ENCODE measurements around the gene CXXC5. TPM values are rescaled to one million over a fixed set of nuclear protein-coding genes. Genes with fewer than 3 reads are reported as not detected.
A peak's percentile ranks its signal among the peaks of the same experiment; 100 is the strongest.

The CXXC5 gene
- total RNA-seq, 2 experiments from 2014 or later, result 26.7 to 113 TPM

DNA sequence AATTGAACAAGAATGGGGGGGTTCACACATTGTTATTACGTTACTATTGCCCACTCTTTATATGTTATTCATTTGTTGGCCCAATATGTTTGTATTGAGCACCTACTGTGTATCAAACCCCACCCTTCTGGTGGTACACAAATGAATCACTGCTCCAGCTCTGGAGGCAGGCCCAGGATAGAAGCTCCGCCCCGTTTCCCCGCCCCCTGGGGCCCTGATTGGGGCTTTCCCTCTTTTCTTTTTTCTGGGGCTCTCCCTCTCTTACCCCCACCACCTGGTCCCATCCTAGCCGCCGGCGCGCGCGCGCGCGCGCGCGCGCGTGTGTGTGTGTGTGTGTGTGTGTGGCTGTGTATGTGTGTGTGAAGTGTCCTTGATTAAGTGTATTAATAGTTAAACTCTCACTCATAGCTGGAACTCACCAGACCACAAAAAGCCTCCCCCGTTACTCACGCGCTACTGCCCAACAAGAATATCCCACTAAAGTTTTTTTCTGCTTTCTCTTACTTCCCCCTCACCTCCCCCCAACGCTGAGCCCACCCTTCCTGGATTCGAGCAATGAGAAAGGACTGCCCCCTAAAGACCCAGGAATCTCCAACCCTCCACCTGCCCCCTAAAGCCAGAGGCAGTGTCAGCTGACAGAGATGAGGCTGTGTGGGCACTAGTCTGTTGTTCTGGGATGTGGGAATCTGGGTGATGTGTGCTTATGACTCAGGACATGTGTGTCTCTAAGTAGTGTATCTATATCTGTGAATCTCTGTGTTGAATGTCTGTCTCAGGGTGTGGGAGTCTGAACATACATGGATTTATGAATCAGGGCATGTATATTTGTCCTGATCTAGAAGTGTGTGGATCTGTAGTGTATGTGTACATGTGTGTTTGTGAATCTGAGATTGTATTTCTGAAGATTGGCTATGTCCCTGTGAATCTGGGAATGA lies 4.0 kb downstream of the CXXC5 start:
- TSS peak; percentile 46 for BruUV-seq (replicated peaks)
- peaks cover 72% of the 10 kb centered on the region for H3K4me1 ChIP-seq (ENCODE audit: insufficient read depth, low read length, poor library complexity, severe bottlenecking)
- peak overlapping the region; percentile 89 for H3K27ac ChIP-seq (ENCODE audit: low read depth, low read length, poor library complexity, severe bottlenecking)
- no peaks in the 10 kb centered on the region for H3K9me2 ChIP-seq (ENCODE audit: insufficient read depth, low read length)
- peak overlapping the region; percentile 94 for H3K4me3 ChIP-seq (ENCODE audit: low read depth, low read length, poor library complexity, severe bottlenecking)
- TF ChIP-seq, protein P1, sequence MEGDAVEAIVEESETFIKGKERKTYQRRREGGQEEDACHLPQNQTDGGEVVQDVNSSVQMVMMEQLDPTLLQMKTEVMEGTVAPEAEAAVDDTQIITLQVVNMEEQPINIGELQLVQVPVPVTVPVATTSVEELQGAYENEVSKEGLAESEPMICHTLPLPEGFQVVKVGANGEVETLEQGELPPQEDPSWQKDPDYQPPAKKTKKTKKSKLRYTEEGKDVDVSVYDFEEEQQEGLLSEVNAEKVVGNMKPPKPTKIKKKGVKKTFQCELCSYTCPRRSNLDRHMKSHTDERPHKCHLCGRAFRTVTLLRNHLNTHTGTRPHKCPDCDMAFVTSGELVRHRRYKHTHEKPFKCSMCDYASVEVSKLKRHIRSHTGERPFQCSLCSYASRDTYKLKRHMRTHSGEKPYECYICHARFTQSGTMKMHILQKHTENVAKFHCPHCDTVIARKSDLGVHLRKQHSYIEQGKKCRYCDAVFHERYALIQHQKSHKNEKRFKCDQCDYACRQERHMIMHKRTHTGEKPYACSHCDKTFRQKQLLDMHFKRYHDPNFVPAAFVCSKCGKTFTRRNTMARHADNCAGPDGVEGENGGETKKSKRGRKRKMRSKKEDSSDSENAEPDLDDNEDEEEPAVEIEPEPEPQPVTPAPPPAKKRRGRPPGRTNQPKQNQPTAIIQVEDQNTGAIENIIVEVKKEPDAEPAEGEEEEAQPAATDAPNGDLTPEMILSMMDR (conservative IDR thresholded peaks at IDR 0.05; ENCODE audit: low read length), result no peak
- no peak for TF ChIP-seq EZH2phosphoT487 (IDR thresholded peaks at IDR 0.05; ENCODE audit: borderline replicate concordance, low read depth, low read length)
- peaks cover 85% of the 10 kb centered on the region for H3K79me2 ChIP-seq (ENCODE audit: insufficient read depth, low read depth, low read length)
- H3K36me3 ChIP-seq (ENCODE audit: insufficient read depth, low read length), result peaks cover 7% of the 10 kb centered on the region; the same call in 1 of the 2 replicates
- POLR2A ChIA-PET, result interaction anchor here (0.6 to 8.9 kb wide), 7 partner anchors 8 to 517 kb away, joined by 3 to 73 read pairs (median 4); no protein-coding TSS in a partner anchor
- no peak overlapping the region for H2AFZ ChIP-seq (ENCODE audit: low read length)
- H4K20me1 ChIP-seq (ENCODE audit: insufficient read depth, low read length), result peaks cover 20% of the 10 kb centered on the region; the same call in 1 of the 2 replicates
- CTCF ChIA-PET (ENCODE audit: unreplicated experiment), result interaction anchor here (0.5 to 3.1 kb wide), 2 partner anchors 17 to 57 kb away, joined by 3 to 20 read pairs; no protein-coding TSS in a partner anchor
- DNase-seq (ENCODE audit: low spot score), result peak; percentile 87
- intact Hi-C loops (cut with micrococcal nuclease; ENCODE audit: unreplicated experiment), result no loop called here
- no peaks in the 10 kb centered on the region for H3K9me3 ChIP-seq (ENCODE audit: low read length)
- H3K4me2 ChIP-seq (ENCODE audit: low read length), result peak overlapping the region; percentile 98

DNA sequence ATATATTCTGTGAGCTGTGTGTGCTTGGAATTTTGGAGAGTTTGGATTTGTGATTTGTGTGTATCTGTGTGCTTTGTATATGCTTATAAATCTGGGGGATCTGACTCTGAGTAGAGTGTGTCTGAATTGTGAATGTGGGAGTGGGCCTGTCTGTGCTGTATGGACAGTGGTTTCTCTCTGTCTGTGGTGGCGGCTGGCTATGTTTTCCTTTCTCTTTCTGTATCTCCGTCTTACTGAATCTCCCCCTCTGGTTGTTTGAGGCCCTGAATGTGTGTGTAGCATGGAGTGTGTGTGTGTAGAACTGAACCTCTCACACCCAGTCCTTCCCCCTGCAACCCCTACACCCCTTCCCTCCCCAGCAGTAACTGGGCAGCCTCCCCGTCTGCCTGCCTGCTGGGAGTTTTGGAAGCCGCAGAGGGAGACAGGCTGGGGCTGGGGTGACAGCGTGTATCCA lies 4.7 kb downstream of the CXXC5 start:
- Histone ChIP-seq H3K27ac (ENCODE audit: low read depth, low read length, poor library complexity, severe bottlenecking) (peak overlapping the region; percentile 89), H4K20me1 (ENCODE audit: insufficient read depth, low read length) (peaks cover 24% of the 10 kb centered on the region; the same call in 1 of the 2 replicates), H3K9me2 (ENCODE audit: insufficient read depth, low read length) (no peaks in the 10 kb centered on the region), H3K4me1 (ENCODE audit: insufficient read depth, low read length, poor library complexity, severe bottlenecking) (peaks cover 72% of the 10 kb centered on the region), H3K79me2 (ENCODE audit: insufficient read depth, low read depth, low read length) (peaks cover 91% of the 10 kb centered on the region), H2AFZ (ENCODE audit: low read length) (no peak overlapping the region), H3K36me3 (ENCODE audit: insufficient read depth, low read length) (peaks cover 7% of the 10 kb centered on the region; the same call in 1 of the 2 replicates), H3K9me3 (ENCODE audit: low read length) (no peaks in the 10 kb centered on the region), H3K4me2 (ENCODE audit: low read length) (peak overlapping the region; percentile 98), H3K4me3 (ENCODE audit: low read depth, low read length, poor library complexity, severe bottlenecking) (peak overlapping the region; percentile 94)
- DNase-seq (ENCODE audit: low spot score), result peak; percentile 49
- ChIA-PET CTCF (ENCODE audit: unreplicated experiment) (interaction anchor here (3.1 kb wide), 1 partner anchor 18 kb away, joined by 20 read pairs; no protein-coding TSS in a partner anchor), POLR2A (interaction anchor here (0.6 to 8.9 kb wide), 6 partner anchors 14 to 518 kb away, joined by 3 to 73 read pairs (median 4); no protein-coding TSS in a partner anchor)
- BruUV-seq (replicated peaks), result no TSS peak
- TF ChIP-seq, protein P1 (conservative IDR thresholded peaks at IDR 0.05; ENCODE audit: low read length), result no peak
- no peak for TF ChIP-seq EZH2phosphoT487 (IDR thresholded peaks at IDR 0.05; ENCODE audit: borderline replicate concordance, low read depth, low read length)
- intact Hi-C loops (cut with micrococcal nuclease; ENCODE audit: unreplicated experiment), result no loop called here
